GM12878 (cell line): ENCODE results near the gene FBXL15. TPM values are rescaled to one million over a fixed set of nuclear protein-coding genes. Genes with fewer than 3 reads are reported as not detected.

Experiments used
- ATAC-seq: fragments of 200-7000 bp; cut with Tn5 transposase; 3 replicates; pipeline ENCODE4 v1.9.1; 2020; ENCODE audit warnings: mild to moderate bottlenecking, moderate library complexity
- BruUV-seq: library from RNA; stranded (reverse); fragments of 400-500 nt; replicated peaks from 2 replicates; lab custom pipeline; 2021; lab: Mats Ljungman, UMichigan
- CTCF ChIA-PET: fragments of 300-600 bp; sonication (Branson Sonifier 250); formaldehyde crosslinking; extraction: SDS; loops from one replicate; lab custom pipeline; 2021; ENCODE audit warnings: inconsistent platforms; lab: Yijun Ruan, JAX
- POLR2A ChIA-PET: fragments of 350-600 bp; formaldehyde crosslinking; extraction: SDS; loops from one replicate; lab custom pipeline; 2021; ENCODE audit warnings: inconsistent platforms; lab: Charles Lee
- RAD21 ChIA-PET: fragments of 300-600 bp; sonication (Branson Sonifier 250); formaldehyde crosslinking; loops from one replicate; lab custom pipeline; 2023; ENCODE audit warnings: antibody characterized with exemption; ENCODE audit not compliant: unreplicated experiment; lab: Charles Lee
- SMC1A ChIA-PET: fragments of 300-600 bp; sonication (Branson Sonifier 250); formaldehyde crosslinking; loops from one replicate; lab custom pipeline; 2023; ENCODE audit not compliant: unreplicated experiment, uncharacterized antibody; lab: Charles Lee
- DNase-seq: peaks from one replicate; pipeline ENCODE4 v3.0.0-alpha.2; 2011; ENCODE audit warnings: low read depth, low spot score
- FAIRE-seq: peaks from 3 replicates; lab custom pipeline; 2011; peaks lifted over from hg19 to GRCh38; lab: Jason Lieb, UNC
- H2AFZ ChIP-seq: 2 replicates; pipeline ENCODE4 v1.6.0; 2011; ENCODE audit warnings: low read depth, low read length, control low read depth; ENCODE audit not compliant: control insufficient read depth
- H3K27ac ChIP-seq: 2 replicates; pipeline ENCODE4 v1.5.1; 2011; ENCODE audit warnings: control low read depth; ENCODE audit not compliant: control insufficient read depth, insufficient read depth
- H3K27me3 ChIP-seq, 2 experiments: replicated peaks in 1 of 2; 2 replicates each; pipeline versions ENCODE4 v1.6.0 to v1.6.1; 2011; ENCODE audit warnings: low read length in 1 of 2; ENCODE audit not compliant: control insufficient read depth in 2 of 2, insufficient read depth in 2 of 2
- H3K36me3 ChIP-seq, 2 experiments: 2 replicates each; pipeline ENCODE4 v1.5.1; 2011; ENCODE audit warnings: low read length in 1 of 2; ENCODE audit not compliant: control insufficient read depth in 2 of 2, insufficient read depth in 2 of 2
- H3K4me1 ChIP-seq: 2 replicates; pipeline ENCODE4 v1.6.1; 2011; ENCODE audit warnings: mild to moderate bottlenecking, low read length, moderate library complexity, mixed read lengths; ENCODE audit not compliant: control insufficient read depth, insufficient read depth
- H3K4me2 ChIP-seq: 2 replicates; pipeline ENCODE4 v1.6.0; 2011; ENCODE audit warnings: control low read depth; ENCODE audit not compliant: control insufficient read depth, insufficient read depth
- H3K4me3 ChIP-seq: fragments of 200-600 bp; sonication (generic); 2 replicates; pipeline ENCODE4 v1.5.1; 2016
- H3K79me2 ChIP-seq: 2 replicates; pipeline ENCODE4 v1.6.0; 2011; ENCODE audit warnings: low read length; ENCODE audit not compliant: control insufficient read depth, insufficient read depth
- H3K9ac ChIP-seq: 2 replicates; pipeline ENCODE4 v1.8.0; 2011; ENCODE audit warnings: low read length, control low read depth, mixed read lengths; ENCODE audit not compliant: control insufficient read depth, insufficient read depth
- H3K9me3 ChIP-seq: replicated peaks from 3 replicates; pipeline ENCODE4 v1.5.1; 2011; ENCODE audit warnings: mild to moderate bottlenecking, low read length; ENCODE audit not compliant: control insufficient read depth, insufficient read depth
- H4K20me1 ChIP-seq: 2 replicates; pipeline ENCODE4 v1.6.0; 2011; ENCODE audit not compliant: control insufficient read depth, insufficient read depth
- ATF3 ChIP-seq: IDR thresholded peaks from 2 replicates; pipeline ENCODE4 v1.6.1; 2011; ENCODE audit warnings: low read depth, mild to moderate bottlenecking, low read length, moderate library complexity, borderline replicate concordance; ENCODE audit errors: extremely low read depth
- CREB1 ChIP-seq: IDR thresholded peaks from 2 replicates; pipeline ENCODE4 v1.6.1; 2012; ENCODE audit warnings: low read depth, mild to moderate bottlenecking, inconsistent platforms
- HSF1 ChIP-seq: fragments of 150-350 bp; IDR thresholded peaks from 2 replicates; pipeline ENCODE4 v1.6.1; 2014; ENCODE audit warnings: mild to moderate bottlenecking, low read depth, low read length
- MAX ChIP-seq: IDR thresholded peaks from 2 replicates; pipeline ENCODE4 v1.6.1; 2012; ENCODE audit warnings: low read depth, low read length, improper control_type of control experiment
- MEF2A ChIP-seq: IDR thresholded peaks from 2 replicates; pipeline ENCODE4 v1.6.1; 2011; ENCODE audit warnings: low read depth, mild to moderate bottlenecking, low read length, moderate library complexity; ENCODE audit not compliant: insufficient read depth
- MLLT1 ChIP-seq: fragments of 450-650 bp; IDR thresholded peaks from 2 replicates; pipeline ENCODE4 v1.6.1; 2016; ENCODE audit warnings: mild to moderate bottlenecking
- MTA2 ChIP-seq: fragments of 450-650 bp; IDR thresholded peaks from 2 replicates; pipeline ENCODE4 v1.6.1; 2016; ENCODE audit warnings: low read depth, mild to moderate bottlenecking, moderate library complexity
- PAX5 ChIP-seq: IDR thresholded peaks from 2 replicates; pipeline ENCODE4 v1.6.1; 2011; ENCODE audit warnings: low read depth, low read length, borderline replicate concordance
- PAX8 ChIP-seq: fragments of 450-650 bp; IDR thresholded peaks from 2 replicates; pipeline ENCODE4 v1.6.1; 2017; ENCODE audit warnings: mild to moderate bottlenecking, moderate library complexity
- PML ChIP-seq: IDR thresholded peaks from 2 replicates; pipeline ENCODE4 v1.6.1; 2012; ENCODE audit warnings: low read length, inconsistent platforms
- RAD51 ChIP-seq: fragments of 450-650 bp; IDR thresholded peaks from 2 replicates; pipeline ENCODE4 v1.6.1; 2016; ENCODE audit warnings: moderate library complexity, mild to moderate bottlenecking, inconsistent platforms
- SIN3A ChIP-seq: IDR thresholded peaks from 2 replicates; pipeline ENCODE4 v1.6.1; 2012; ENCODE audit warnings: low read depth, low read length, improper control_type of control experiment
- SREBF1 ChIP-seq: IDR thresholded peaks from 2 replicates; pipeline ENCODE4 v1.6.1; 2012; ENCODE audit warnings: mild to moderate bottlenecking, low read length
- SRF ChIP-seq, 2 experiments: IDR thresholded peaks; 2 replicates each; pipeline ENCODE4 v1.6.1; 2011; ENCODE audit warnings: low read depth in 2 of 2, low read length in 2 of 2, mild to moderate bottlenecking in 1 of 2, moderate library complexity in 1 of 2
- TAF1 ChIP-seq: IDR thresholded peaks from 2 replicates; pipeline ENCODE4 v1.6.1; 2011; ENCODE audit warnings: mild to moderate bottlenecking, low read depth, low read length, borderline replicate concordance
- ZNF384 ChIP-seq: IDR thresholded peaks from 2 replicates; pipeline ENCODE4 v1.6.1; 2012; ENCODE audit warnings: low read depth, mild to moderate bottlenecking, low read length, improper control_type of control experiment, borderline replicate concordance
- WGBS: methylation state at CpG from one replicate; pipeline ENCODE4 v1.1.6; 2016; ENCODE audit warnings: low lambda C conversion rate; ENCODE audit not compliant: insufficient replicate concordance, insufficient coverage; ENCODE audit errors: missing lambda C conversion rate; 5-methylcytosine and 5-hydroxymethylcytosine counted together
- in situ Hi-C: fragments of 300-500 bp; cut with MboI; formaldehyde crosslinking; loops from 9 replicates; pipeline ENCODE4 v1.14.3; 2018; ENCODE audit warnings: mixed read lengths
- intact Hi-C: fragments of 100-400 bp; cut with micrococcal nuclease; formaldehyde crosslinking; loops from one replicate; pipeline ENCODE4 v1.14.2; 2022; ENCODE audit not compliant: unreplicated experiment
- polyA plus RNA-seq, 11 experiments: library from polyadenylated mRNA; depleted of rRNA in 4 of 11; unstranded in 6 of 11; stranded (reverse) in 5 of 11; fragments of >200 nt; fragmentation: Nextera tagmentation in 4 of 11; fragmentation: Illumina TruSeq in 1 of 11; extraction: Ambion mirVana in 4 of 11; extraction: Trizol in 1 of 11; gene quantifications; 1 replicate in 1 of 11; 2 replicates in 10 of 11; pipeline versions ENCODE4 v1.2.1 to v1.2.3, GENCODE V29; 2011 to 2016; ENCODE audit warnings: inconsistent platforms in 2 of 11, missing spikeins in 2 of 11, low read depth in 1 of 11
- total RNA-seq, 4 experiments: library from RNA; depleted of rRNA in 3 of 4; stranded (reverse); fragments of >200 nt in 3 of 4; fragmentation: Illumina TruSeq in 1 of 4; extraction: Trizol in 1 of 4; gene quantifications; 2 replicates each; pipeline versions ENCODE4 v1.2.1 to v1.2.3, GENCODE V29; 2013 to 2021
- TF ChIP-seq, protein P1 (sequence below): fragments of 450-650 bp; IDR thresholded peaks from 2 replicates; pipeline ENCODE4 v1.6.1; 2014; ENCODE audit warnings: mild to moderate bottlenecking

Gene FBXL15
- total and polyA plus RNA-seq, 10 of the 15 experiments (the other 5 are each of a cell fraction or from before 2014, with no cell fraction given), result 0.13 to 21.3 (median 7.9) TPM

DNA sequence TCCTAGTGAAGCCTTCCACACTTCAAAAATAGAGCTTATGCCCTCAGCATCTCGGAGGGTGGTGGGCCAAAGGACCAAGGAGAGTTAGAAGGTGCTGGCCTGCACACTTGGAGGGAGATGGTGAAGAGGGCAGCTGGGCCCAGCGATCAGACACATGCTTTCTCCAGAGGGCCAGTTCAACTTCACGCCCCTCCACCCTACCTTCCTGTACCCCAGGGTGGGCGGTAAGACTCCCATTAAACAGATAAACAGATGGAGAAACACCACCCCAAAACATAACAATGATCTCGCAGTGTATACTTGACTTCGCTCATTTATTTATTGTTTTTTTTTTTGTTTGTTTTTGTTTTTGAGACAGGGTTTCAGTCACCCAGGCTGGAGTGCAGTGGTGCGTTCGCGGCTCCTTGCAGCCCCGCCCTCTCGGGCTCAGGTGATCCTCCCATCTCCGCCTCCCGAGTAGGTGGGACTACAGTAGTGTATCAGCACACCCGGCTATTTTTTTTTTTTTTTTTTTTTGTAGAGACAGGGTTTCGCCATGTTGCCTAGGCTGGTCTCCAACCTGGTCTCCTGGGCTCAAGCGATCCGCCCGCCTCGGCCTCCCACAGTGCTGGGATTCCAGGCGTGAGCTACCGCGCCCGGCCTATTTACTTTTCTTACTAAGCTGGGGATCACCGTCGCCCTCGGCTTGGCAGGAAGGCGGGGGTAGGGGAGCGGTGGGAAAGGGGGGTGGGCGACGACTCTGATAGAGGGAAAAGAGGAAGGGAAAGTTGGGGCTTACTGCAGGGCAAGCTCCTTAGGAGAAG is 28.9 kb downstream of the FBXL15 start:
- ChIA-PET POLR2A (interaction anchor here (0.5 to 6.1 kb wide), 21 partner anchors 8 to 317 kb away, joined by 3 to 69 read pairs (median 5); partner anchors contain the start of genes CUEDC2, FBXL15, GBF1 and NFKB2), CTCF (interaction anchor here (0.7 to 4.0 kb wide), 10 partner anchors 9 to 56 kb away, joined by 3 to 21 read pairs (median 4); partner anchors contain the start of genes CUEDC2 and FBXL15), SMC1A (interaction anchor here (0.6 to 3.4 kb wide), 6 partner anchors 13 to 96 kb away, joined by 3 to 23 read pairs (median 4); partner anchors contain the start of genes CUEDC2 and NFKB2), RAD21 (interaction anchor here (0.7 to 3.7 kb wide), 6 partner anchors 11 to 926 kb away, joined by 4 to 20 read pairs (median 10); partner anchors contain the start of genes CUEDC2 and FBXL15)
- intact Hi-C loops, result loop anchor here (2.0 kb wide), 2 partner anchors 17 to 53 kb away; partner anchors contain the start of genes ACTR1A, CUEDC2 and SUFU
- H3K79me2 ChIP-seq, result peaks cover 21% of the 10 kb centered on the region
- H3K27me3 ChIP-seq, result no peaks in the 10 kb centered on the region
- WGBS, result 6% methylated on average over 26 of the region's 30 CpGs
- peak overlapping the region; percentile 88 for H3K27ac ChIP-seq
- BruUV-seq, result no TSS peak
- peak overlapping the region; percentile 95 for H3K4me2 ChIP-seq
- peaks cover 18% of the 10 kb centered on the region for H3K4me1 ChIP-seq
- H3K36me3 ChIP-seq, result no peaks in the 10 kb centered on the region; a peak in 1 of 4 replicates
- in situ Hi-C loops, result no loop called here
- peak; percentile 74 for FAIRE-seq
- H2AFZ ChIP-seq, result peak overlapping the region; percentile 85
- DNase-seq, result peak; percentile 55
- peak overlapping the region; percentile 99 for H3K4me3 ChIP-seq
- peak; percentile 87 for ATAC-seq
- H4K20me1 ChIP-seq, result no peaks in the 10 kb centered on the region
- H3K9me3 ChIP-seq, result no peaks in the 10 kb centered on the region
- peak overlapping the region; percentile 90 for H3K9ac ChIP-seq
- TF ChIP-seq PAX8, result no peak
- 0 out of 2 replicates have a peak, but pooled peaks have one; percentile 42 for TF ChIP-seq SIN3A
- peak; percentile 35; the same call in 1 of the 2 replicates for TF ChIP-seq SREBF1
- no peak; the same call in 1 of the 2 replicates for TF ChIP-seq PML
- TF ChIP-seq TAF1, result no peak
- TF ChIP-seq, protein P1, sequence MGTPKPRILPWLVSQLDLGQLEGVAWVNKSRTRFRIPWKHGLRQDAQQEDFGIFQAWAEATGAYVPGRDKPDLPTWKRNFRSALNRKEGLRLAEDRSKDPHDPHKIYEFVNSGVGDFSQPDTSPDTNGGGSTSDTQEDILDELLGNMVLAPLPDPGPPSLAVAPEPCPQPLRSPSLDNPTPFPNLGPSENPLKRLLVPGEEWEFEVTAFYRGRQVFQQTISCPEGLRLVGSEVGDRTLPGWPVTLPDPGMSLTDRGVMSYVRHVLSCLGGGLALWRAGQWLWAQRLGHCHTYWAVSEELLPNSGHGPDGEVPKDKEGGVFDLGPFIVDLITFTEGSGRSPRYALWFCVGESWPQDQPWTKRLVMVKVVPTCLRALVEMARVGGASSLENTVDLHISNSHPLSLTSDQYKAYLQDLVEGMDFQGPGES, result no peak
- TF ChIP-seq RAD51, result peak; percentile 57
- 0 out of 2 replicates have a peak, but pooled peaks have one; percentile 42 for TF ChIP-seq MLLT1
- TF ChIP-seq HSF1, result no peak
- TF ChIP-seq CREB1, result no peak
- no peak for TF ChIP-seq MAX
- TF ChIP-seq MTA2, result no peak
- no peak for TF ChIP-seq ATF3
- no peak for TF ChIP-seq SRF (IDR thresholded peaks at IDR 0.05; ENCODE audit: low read depth in 2 of 2, low read length in 2 of 2)
- peak; percentile 94 for TF ChIP-seq ZNF384
- TF ChIP-seq MEF2A, result no peak
- TF ChIP-seq PAX5, result no peak
